HG03354 (cell line): ENCODE measurements around the gene MFRP.

ENCODE experiments used
- ATAC-seq: cut with Tn5 transposase; IDR thresholded peaks from one replicate; pipeline ENCODE4 v1.9.1; 2021; ENCODE audit warnings: mild to moderate bottlenecking; ENCODE audit not compliant: unreplicated experiment, poor library complexity, severe bottlenecking

The MFRP gene

DNA sequence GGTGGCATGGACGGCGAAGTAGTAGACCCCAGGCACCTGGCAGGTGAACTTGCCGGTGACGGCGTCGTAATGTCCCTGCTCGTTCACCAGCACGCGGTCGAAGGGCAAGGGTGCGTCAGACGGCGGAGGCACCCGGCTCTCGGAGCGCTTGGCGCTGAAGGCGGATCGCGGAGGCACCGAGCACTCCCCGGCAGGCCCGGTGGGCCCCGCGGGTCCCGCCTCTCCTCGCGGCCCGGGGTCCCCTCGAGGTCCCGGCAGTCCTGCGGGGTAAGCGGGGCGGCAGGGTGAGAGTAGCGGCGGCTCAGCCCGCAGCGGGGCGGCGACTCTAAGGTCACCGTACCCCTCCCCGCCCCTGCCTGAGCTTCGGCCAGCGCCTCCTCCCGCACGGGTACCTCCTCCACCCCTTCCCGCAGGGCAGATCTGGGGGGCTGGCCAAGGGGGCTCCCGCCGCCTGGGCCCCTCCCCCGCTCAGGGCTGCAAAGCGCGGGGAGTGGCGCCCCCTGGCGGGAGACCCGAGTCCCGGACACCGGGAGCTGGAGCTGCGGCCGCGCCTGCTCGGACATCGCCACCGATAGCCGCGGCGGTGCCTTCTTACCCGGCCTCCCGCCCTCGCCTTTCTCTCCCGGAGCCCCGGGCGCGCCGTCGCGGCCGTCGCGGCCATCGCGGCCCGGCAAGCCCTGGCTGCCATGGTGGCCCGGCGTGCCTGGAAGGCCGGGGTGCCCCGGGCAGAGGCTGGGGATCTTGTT lies 6.7 kb downstream of the MFRP start:
- no peak for ATAC-seq

- no peak for ATAC-seq
Observed at GRCh38 chr11:119338965-119339588, 7.4 kb downstream of the MFRP start.

- peak; percentile 29 for ATAC-seq
Observed at GRCh38 chr11:119338318-119338890, 8.1 kb downstream of the MFRP start.

GRCh38 chr11:119337581-119338317 lies 8.8 kb downstream of the MFRP start:
- no peak for ATAC-seq

DNA sequence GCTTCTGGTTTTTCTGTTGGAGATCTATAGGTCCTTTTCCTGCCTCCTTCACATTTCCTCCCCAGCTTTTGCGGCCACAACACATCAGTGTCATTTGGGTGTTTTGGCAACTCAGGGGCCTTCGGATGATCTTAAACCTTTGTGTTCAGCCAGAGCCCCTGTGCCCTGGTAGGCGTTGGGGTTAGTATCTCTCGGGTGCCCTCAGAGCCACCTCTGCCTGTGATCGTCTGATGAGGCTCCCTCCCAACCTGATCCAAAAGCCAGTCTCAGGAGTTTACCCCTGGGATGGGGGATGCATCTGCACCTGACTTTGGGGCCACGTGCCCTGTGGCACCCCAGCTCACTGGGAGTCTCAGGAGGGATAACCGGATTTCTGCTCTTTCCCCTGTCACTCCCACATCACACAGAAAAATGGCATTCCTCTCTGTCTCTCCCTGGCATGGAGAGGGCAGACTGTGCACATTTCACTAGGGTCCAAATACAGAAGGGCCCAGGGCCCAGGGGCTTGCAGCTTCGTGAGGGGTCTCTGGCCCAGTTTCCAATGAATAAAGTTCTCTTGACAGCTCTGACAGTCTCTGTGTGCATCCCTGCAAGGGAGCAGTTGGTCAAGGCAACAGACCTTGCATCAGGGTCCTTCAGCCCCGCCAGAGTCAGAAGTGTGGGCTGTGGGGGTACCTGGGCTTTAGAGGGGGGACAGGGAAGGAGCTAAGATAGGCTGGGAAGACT lies 9.6 kb downstream of the MFRP start:
- no peak for ATAC-seq

GRCh38 chr11:119335655-119336543 lies 10.6 kb downstream of the MFRP start:
- ATAC-seq: no peak

DNA sequence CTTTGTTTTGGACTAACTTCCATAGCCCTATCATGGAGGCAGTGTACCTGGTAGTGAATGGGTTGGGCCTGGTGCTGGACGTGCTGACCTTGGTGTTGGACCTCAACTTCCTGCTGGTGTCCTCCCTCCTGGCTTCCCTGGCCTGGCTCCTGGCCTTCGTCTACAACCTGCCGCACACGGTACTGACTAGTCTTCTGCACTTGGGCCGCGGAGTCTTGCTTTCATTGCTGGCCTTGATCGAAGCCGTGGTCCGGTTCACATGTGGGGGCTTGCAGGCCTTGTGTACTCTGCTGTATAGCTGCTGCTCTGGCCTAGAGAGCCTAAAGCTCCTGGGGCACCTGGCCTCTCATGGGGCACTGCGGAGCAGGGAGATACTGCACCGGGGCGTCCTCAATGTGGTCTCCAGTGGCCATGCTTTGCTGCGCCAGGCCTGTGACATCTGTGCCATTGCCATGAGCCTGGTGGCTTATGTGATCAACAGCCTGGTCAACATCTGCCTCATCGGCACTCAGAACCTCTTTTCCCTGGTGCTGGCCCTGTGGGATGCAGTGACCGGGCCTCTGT lies 11.3 kb downstream of the MFRP start:
- ATAC-seq: no peak

DNA sequence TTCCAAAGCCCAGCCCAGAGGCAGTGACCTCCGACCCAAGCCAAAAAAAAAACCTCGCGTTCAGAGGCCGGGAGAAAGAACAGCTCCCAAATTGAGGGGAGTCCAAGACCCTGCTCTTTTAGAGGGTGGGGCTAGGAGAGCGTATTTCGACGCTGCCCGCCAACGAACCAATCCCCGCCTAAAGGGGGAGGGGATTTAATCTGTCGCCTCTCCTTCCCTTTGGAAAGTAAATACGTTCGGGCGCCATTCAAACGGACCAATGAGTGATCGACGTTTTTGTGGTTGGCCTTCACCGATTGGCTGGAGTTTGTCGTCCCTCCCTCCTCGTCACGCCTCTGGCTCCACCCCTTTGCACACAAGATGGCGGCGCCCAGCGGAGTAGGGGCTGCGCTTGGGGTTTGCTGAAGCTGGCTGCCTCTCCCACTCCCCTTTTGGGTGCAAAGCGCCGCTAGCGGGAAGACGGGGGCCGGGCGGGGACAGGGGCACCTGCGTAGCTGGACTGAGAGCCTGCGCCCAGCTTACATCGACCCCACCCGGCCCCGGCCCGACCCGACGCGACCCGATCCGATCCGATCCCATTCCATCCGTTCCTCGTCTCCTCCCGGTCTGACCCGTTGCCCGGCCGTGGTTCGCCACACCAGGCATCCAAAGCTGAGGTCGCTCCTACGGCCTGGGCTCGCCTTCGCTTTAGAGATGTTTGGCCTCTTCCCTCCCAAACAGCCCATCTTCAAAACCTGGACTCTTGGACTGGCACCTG lies 12.2 kb downstream of the MFRP start, which contains the start of gene RNF26:
Gene RNF26 (plus strand): TSS at position 354 of the 757 bp plus-strand sequence. CDS start 596 bp downstream, outside the sequence.
- ATAC-seq: peak; percentile 95

DNA sequence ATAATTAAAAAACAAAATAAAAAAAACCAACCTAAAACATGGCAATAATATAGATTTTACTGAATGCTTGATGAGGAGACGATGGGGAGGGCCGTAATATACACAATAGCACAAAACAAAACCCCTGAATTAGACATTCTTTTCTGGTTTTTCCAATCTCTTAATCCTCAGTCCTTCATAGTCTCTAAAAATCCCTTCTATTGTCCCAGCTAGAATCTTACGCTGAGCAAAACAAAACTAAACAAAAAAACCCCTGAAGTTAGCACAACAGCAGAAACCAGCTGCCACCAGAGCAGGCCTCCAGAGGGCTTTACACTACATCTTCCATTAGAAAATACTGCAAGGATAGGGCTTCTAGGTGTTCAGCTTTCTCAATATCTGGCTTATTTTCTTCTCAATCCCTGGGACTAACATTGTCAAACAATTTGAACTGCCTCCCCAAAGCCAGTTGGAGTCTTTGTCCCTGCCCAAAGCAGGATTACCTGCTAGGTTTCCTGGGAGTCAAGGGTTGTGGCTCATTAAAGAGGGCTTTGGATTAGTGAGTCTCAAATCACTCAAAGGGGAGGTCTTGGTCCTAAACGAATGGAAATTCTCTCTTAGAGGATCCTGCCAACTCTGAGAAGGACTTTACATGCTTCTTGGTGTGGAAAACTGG lies 14.3 kb downstream of the MFRP start:
- no peak for ATAC-seq

DNA sequence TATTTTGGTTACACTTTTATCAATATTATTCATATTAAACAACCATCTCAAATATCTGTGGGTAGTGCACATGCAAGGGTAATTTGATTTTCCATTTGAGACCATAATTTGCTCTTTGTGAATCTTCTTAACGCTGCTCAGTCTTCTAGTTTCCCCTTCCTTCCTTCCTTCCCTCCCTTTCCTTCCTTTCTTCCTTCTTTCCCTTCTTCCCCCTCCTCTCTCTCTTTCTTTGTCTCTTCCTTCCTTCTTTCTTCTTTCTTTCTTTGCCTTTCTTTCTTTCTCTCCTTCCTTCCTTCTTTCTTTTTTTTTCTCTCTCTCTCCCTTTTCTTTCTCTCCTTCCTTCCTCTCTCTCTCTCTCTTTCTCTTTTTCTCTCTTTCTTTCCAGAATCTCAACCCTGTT lies 16.3 kb downstream of the MFRP start:
- no peak for ATAC-seq

DNA sequence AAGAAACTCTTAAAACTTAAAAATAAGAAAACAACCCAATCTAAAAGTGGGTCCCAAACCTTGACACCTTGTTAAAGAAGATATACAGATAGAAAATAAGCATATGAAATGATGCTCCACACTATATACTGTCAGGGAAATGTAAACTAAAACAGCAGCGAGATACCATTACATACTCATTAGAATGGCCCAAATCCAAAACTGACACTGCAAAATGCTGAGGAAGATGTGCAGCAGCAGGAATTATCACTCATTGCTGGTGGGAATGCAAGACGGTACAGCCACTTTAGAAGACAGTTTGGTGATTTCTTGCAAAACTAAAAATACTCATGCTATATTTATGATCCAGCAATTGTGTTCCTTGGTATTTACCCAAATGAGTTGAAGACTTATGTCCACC lies 17.2 kb downstream of the MFRP start:
- no peak for ATAC-seq

- ATAC-seq: no peak
Observed at GRCh38 chr11:119324189-119324588, 22.3 kb downstream of the MFRP start.

DNA sequence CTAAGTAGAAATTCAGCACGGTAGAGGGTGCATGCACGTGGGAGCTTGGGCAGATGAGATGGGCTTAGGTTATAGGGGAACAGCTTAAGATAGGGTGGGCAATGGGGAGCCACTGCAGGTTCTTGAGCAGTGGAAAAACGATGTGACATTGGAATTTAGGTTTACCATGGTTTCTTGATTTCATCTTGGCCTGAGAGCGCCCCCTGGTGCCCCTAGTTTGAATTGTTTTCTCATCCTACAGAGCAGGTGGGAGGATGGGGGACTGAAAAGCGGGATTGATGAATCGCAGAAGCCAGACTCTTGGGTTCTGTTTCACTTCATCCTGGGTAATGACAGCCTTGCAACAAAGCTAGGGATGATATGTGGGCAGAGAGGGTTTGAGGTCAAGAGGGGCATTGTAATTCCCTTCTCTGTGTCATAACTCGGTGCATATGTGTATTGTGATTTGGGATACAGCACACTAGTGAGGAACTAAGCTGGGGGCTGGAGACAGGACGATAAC lies 22.9 kb downstream of the MFRP start:
- ATAC-seq: no peak

DNA sequence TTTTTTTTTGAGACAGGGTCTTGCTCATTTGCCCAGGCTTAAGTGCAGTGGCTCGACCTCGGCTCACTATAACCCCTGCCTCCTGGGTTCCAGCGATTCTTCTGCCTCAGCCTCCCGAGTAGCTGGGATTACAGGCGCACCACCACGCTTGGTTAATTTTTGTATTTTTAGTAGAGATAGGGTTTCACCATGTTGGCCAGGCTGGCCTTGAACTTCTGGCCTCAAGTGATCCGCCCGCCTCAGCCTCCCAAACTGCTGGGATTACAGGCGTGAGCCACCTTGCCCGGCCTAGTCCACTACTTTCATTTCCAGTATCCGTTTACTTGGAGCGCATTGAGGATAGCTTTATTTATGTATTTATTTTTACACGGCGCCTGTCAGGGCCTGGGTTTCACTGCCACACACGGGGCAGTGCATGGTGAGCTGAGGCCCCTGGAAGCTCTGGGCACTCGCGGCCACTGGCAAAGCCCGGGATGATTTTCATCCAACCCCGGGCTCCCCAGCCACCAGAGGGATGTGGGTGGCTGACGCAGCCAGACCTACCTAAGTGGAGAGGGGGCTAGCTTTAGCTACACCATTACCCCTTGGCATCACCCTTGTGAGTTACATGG lies 23.5 kb downstream of the MFRP start:
- ATAC-seq: no peak

DNA sequence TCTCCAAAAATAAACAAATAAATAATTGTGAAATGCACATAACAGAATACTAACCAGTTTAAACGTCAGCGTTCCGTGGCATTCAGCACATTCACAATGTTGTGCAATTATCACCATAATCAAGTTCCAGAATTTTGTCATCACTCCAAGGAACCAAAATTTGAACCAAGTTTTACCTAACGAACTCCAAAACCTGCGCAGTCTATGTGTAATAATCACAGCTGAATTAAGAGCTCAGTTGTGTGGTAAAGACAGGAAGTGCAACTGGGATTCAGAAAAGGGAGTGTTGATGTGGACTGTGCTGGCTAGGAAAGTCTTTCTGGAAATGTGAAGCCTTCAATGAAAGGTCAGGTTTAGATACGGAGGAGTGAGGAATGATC lies 24.2 kb downstream of the MFRP start:
- ATAC-seq: no peak

- ATAC-seq: peak; percentile 56
Observed at GRCh38 chr11:119320776-119321524, 25.6 kb downstream of the MFRP start.
